Breast epithelium (tissue), 3 donors: ENCODE results near the gene SIGLEC9.

ENCODE experiments used
- POLR2A ChIP-seq: fragments of 450-650 bp; IDR thresholded peaks from one replicate; pipeline ENCODE4 v1.6.1; 2016; ENCODE audit warnings: antibody characterized with exemption, mild to moderate bottlenecking, moderate library complexity
- POLR2AphosphoS5 ChIP-seq, 3 donors: sonication (generic); formaldehyde crosslinking; IDR thresholded peaks; one replicate each; pipeline ENCODE4 v1.6.1; 2017; ENCODE audit warnings: antibody characterized with exemption in 3 of 3
- TF ChIP-seq, protein P1 (sequence below), 3 donors: fragments of 450-650 bp; IDR thresholded peaks; one replicate each; pipeline ENCODE4 v1.5.1; 2016 to 2017; ENCODE audit warnings: antibody characterized with exemption in 3 of 3, mild to moderate bottlenecking in 3 of 3, moderate library complexity in 3 of 3

GRCh38 chr19:51093101-51093500, 31.6 kb upstream of the SIGLEC9 start:
- no peak for TF ChIP-seq POLR2A
- TF ChIP-seq, protein P1, sequence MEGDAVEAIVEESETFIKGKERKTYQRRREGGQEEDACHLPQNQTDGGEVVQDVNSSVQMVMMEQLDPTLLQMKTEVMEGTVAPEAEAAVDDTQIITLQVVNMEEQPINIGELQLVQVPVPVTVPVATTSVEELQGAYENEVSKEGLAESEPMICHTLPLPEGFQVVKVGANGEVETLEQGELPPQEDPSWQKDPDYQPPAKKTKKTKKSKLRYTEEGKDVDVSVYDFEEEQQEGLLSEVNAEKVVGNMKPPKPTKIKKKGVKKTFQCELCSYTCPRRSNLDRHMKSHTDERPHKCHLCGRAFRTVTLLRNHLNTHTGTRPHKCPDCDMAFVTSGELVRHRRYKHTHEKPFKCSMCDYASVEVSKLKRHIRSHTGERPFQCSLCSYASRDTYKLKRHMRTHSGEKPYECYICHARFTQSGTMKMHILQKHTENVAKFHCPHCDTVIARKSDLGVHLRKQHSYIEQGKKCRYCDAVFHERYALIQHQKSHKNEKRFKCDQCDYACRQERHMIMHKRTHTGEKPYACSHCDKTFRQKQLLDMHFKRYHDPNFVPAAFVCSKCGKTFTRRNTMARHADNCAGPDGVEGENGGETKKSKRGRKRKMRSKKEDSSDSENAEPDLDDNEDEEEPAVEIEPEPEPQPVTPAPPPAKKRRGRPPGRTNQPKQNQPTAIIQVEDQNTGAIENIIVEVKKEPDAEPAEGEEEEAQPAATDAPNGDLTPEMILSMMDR (IDR thresholded peaks at IDR 0.05): no peak
- TF ChIP-seq POLR2AphosphoS5 (IDR thresholded peaks at IDR 0.05): no peak
